Activated naive CD4-positive, alpha-beta T cell (primary cell): ENCODE measurements around the gene FEV.
"Not testable (repeated sequence)": the region's sequence is repeated elsewhere in the genome, so short reads cannot be mapped to it uniquely, and the experiment has no call there.

Experiments used
- DNase-seq, 4 experiments: peaks; one replicate each; lab custom pipeline; 2025; lab: John Stamatoyannopoulos, UW

The FEV gene

DNA sequence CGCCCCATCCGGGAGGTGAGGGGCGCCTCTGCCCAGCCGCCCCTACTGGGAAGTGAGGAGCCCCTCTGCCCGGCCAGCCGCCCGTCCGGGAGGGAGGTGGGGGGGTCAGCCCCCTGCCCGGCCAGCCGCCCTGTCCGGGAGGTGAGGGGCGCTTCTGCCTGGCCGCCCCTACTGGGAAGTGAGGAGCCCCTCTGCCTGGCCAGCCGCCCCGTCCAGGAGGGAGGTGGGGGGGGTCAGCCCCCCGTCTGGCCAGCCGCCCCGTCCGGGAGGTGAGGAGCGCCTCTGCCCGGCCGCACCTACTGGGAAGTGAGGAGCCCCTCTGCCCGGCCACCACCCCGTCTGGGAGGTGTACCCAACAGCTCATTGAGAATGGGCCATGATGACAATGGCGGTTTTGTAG lies 53.2 kb downstream of the FEV start:
- DNase-seq, result not testable (repeated sequence)
